ENCODE measurements around the gene EFEMP2.
"Not testable (repeated sequence)": the region's sequence is repeated elsewhere in the genome, so short reads cannot be mapped to it uniquely, and the experiment has no call there.

Gene EFEMP2

DNA sequence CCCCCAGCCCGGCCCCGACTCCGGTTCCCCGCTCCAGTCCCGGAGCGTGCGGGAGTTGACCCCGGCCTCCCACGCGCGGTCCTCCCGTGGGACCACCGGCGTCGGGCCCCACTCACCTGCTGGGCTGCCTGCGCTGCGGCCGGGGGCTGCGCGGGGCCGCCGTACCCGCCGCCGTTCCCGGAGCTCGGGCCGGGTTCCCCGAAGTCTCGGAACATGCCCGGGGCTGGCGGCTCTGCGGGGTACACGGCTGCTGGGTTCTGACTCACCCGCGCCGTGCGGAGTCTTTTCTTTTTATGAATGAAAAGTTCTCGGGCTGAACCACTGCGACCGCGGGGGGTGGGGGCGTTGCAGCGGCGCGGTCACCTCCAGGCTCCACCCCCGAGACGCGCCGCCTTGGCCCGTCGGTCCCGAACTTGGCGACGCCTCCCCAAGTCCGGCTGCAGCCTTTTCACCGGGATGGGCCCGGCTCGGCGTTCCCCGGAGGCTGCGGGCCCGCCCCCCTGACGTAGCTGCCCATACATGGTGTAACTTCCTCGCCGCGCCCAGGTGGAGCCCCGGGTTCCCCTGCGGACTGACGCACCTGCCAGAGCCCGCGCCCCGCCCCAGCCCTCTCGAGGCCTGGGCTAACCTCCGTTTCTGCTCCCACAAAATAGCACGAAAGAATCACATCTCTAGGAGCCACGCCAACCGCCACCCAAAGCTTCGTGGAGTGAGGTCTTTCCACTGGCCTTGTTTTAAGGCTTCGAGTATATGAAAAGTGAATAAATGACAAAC, 27.7 kb upstream of the EFEMP2 start, which contains the start of gene FOSL1:
Gene FOSL1 (minus strand): TSS at position 264 of the 774 bp plus-strand sequence. CDS start 49 bp downstream, at position 215.
- DNase-seq: peak; percentile 94

DNA sequence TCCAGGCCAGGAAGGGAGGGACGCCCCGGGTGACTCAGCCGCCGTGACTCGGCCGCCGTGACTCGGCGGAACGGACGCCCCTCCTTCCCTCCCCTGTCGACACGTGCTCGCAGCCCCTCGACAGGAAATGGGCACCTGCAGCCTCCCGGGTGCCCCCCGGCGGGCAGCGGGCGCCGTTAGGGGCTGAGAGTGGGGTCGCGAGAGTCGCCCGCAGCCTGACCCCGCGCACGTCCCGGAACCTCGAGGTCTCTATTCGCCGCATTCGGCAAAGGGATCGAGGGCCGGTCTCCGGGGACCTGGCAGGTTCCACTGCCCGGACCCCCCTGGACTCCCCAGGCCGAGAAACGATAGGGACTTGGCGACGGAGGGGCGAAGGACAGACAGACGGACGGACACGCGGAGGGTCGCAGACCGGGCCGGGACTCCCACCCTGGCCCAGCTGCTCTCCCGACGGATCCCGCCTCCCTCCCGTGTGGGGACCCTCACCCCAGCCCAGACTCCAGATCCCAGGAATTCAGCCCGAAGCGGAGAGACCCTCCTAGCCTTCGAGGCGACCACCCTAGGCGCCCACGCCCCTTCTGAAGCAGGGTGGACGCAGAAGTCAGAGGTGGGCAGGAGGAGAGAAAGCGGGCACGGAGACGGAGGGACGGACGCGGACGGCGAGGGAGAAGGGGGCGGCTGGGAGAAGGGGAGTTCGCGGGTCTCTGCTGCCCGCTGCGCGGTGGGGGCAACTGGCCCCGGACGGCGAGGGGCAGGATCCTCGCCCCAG, 26.9 kb upstream of the EFEMP2 start:
- DNase-seq: peak; percentile 75

DNA sequence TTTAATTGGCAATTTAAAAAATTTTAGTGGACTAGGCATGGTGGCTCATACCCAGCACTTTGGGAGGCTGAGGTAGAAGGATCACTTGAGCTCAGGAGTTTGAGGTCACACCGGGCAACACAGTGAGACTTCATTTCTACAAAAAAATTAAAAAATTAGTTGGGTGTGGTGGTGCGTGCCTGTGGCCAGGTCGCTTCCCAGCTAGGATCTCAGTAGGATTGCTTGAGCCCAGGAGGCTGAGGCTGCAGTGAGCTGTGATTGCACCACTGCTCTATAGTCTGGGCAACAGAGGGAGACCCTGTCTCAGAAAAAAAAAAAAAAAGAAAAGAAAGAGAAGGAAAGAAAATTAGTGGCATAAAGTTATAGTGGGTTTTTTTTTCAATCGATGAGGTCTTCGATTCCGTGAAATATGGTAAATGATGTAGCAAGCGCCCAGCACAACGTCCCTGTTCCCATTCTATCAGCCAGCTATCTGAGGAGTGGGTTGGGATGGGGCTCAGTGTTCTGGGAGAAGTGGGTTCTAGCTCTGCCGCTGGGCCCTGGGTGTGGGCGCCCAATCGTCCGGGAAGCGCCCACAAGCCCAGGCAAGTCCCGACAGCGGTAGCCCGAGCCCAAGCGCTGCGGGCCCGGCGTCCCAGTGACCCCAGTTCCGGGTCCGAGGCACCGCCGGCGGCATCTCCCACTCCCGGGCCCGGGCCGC, 26.2 kb upstream of the EFEMP2 start:
- no peak for DNase-seq

DNA sequence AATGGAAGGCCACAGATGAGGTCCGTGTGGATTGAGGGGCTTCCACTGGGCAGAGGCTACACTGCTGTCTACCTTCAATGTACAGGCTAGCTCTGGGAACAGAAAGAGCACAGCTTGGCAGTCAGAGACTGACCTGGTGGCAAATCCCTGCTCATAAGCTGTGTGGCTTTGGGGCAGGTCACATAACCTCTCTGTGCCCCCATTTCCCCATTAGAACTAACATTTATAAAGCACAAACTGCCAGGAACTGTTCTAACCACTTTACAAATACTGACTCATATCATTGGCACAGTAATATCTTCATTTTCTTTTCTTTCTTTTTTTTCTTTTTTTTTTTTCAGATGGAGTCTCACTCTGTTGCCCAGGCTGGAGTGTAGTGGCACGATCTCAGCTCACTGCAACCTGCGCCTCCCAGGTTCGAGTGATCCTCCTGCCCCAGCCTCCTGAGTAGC, 24.4 kb upstream of the EFEMP2 start:
- DNase-seq: no peak

DNA sequence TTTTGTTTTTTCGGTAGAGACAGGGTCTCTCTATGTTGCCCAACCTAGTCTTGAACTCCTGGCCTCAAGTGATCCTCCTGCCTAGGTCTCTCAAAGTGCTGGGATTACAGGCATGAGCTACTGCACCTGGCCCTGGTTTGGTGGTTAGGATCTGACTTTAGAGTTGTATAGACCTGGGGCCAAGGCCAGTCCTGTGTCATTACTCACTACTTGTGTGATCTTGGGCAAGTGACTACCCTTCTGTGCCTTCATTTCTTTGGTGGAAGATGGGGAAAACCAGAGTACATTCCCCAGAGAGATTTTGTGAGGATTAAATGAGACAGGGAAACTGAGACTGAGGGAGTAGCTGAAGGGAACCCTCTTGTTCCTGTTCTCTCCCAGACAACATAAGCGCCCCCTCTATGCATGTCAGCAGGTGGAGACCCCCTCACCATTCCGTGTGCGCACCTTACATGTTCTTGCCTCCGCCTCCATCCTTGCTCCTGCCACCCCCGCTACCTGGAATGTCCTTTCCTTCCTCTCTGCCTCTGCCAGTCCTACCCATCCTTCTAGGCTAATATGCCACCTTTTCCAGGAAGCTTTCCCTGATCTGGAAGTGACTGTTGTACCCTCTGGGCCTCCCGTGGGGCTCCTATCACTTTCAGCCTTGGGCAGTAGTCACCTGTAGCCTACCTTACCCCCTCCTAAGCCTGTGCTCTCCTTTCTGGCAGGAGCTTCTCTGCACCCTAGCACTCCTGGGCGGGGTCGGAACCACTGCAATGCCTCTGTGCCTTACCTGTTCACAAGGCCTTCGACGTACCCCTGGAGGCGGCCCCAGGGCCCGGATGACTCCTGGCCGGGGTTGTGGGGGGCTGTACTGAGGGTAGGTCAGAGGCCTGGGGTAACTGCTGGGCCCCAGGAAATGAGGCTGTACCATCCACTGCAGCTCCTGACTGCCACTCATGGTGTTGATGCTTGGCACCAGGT, 23.7 kb upstream of the EFEMP2 start:
- DNase-seq: no peak

DNA sequence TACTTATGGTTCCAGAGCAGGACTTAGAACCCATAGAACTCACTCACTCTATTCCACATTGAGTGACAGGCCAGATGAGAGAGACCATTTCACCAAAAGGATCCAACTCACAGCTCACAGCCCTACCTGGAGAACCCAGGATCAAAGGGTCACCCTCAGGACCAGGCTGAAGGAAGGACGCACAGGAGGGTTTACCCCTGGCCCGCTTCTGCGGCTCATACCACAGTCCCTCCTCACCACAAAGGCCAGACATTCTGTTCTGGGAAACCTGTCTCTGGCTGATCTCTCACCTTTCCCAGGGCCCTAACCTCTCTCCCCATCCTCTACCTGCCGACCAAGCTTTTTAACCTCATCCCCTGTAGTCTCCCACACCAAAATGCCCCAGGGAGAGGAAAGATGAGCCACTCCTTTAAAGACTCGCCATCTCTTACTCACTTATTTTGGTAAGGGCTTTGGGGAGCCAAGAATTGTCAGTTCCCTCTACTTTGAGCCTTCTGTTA, 22.9 kb upstream of the EFEMP2 start:
- no peak for DNase-seq

DNA sequence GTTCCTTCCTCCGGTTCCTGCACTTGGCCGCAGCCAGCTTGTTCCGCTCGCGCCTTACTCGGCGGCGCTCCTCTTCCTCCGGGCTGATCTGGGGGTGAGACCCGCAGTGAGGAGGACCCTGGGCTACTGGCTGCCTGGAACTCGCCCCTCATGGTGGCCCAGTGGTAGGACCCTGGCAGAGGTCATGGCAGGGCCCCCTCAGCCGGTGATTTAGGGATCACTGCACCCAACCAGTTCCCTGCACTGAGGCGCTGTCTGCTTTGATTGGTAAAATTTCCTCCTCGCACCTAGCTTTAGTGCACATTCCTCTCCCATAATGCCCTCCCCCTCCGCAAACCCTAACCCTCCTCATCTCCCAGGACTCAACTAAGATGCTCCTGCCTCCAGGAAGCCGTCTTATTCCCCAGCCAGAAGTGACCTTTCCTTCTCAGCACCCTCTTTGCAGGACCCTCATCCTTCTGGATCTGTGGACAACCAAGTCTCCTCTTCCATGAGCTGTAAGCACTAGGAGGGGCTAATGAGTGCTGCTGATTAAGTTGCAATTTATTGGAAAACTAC, 21.5 kb upstream of the EFEMP2 start:
- DNase-seq: no peak

DNA sequence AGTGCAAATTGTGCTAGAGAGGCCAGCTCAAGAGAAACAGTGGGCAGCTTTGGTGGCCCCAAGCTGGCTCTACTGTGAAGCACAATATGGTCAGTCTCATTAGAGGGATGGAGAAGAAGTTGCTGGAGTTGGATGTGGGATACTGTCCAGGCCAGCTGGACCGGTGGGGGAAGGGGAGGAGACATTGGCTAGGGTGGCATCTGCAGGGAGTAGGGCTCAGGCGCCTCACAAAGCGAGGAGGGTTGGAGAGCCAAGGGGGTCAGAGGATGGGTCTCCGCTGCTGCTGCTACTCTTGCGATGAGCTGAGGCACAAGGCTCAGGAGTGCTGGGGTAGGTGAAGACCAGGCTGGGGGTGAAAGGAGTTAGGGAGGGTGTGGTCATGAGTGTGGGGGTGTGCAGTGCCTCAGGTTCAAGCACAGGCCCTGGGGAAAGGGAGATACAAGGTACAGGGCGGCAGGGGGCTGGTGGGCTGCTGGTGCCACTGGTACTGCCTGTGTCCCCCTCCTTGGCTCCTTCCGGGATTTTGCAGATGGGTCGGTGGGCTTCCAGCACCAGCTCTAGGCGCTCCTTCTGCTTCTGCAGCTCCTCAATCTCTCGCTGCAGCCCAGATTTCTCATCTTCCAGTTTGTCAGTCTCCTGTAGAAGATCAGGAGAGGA, 20.2 kb upstream of the EFEMP2 start:
- no peak for DNase-seq

DNA sequence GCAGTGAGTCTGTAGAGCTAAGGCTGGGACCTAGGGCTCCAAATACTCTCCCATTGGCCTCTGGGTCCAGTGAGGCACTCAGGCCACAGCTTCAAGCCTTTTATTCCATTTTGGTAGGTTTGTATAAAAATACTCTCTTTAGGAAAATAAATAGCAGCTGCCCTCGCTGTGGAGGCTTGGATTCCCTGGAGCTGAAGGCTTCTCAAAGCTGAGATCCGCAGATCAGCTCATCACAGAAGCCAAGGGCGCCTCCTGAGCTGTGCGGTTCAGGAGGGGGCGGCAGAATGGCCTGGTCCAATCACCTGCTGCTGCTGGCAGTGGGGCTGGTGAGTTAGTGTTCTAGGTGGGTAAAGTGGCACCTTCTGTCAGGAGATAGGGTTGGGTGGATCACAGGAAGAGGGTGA, 19.5 kb upstream of the EFEMP2 start:
- DNase-seq: not testable (repeated sequence)

DNA sequence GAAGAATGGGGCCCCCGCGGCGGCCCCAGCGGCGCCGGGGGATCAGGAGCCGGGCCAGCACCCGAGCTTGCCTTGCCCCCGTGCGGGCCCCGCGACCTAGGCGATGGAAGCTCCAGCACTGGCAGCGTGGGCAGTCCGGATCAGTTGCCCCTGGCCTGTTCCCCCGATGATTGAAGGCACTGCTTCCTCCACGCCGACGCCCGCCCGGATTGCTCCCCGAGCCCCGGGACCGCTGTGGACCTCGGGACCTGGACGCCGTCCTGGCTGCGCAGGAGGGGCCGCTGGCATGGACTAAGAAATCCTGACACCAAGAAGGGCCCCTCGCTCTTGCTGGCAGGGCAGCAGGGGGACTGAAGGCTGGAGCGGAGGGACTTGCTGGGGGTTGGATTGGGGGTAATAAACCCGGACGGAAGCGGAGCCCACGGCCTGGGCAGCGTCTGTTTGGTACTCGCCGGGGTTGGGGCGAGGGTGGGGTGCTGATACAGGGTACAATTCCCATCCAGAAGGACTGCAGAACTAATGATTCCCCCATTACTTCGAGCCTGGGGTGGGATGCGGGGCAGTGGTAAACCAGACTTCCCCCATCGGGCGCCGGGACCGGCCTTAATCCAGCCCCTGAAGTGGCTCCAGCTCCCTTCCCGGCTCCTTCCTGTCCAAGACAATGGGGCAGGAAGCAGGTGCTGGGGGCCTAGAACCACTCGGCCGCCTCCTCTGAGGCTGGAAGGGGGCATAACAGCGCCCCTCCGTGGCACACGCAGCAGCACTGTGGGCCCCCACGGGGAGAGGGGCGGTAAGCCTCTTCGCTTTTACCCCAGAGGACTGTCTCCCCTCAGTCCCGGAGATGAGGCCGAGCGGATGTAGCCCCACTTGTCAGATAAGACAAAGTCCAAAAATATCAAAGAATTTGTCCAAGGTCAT, 18.9 kb upstream of the EFEMP2 start:
- no peak for DNase-seq

DNA sequence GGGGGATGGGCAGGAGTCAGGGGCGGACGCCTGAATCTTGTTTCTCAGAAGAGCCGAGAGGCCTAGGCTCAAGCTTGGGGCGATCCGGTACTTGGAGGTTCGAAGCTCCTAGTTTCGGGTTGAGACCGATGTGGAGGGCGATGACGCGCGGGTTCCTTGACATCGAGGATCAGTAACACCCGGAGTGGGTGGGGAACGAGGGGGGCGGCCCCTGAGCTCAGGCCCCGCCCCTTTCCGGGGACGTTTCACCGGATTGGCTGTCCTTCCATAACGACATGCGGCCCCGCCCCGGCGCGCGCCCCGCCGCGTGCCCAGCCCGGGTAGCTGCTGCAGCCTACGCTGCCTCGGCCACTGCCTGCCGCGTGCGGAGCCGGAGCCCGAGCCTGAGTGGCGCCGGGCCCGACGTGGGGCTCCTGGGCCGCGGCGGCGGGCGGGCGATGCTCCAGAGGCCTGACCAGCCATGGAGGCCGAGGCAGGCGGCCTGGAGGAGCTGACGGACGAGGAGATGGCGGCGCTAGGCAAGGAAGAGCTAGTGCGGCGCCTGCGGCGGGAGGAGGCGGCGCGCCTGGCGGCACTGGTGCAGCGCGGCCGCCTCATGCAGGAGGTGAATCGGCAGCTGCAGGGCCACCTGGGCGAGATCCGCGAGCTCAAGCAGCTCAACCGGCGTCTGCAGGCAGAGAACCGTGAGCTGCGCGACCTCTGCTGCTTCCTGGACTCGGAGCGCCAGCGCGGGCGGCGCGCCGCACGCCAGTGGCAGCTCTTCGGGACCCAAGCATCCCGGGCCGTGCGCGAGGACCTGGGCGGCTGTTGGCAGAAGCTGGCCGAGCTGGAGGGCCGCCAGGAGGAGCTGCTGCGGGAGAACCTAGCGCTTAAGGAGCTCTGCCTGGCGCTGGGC, 18.0 kb upstream of the EFEMP2 start, which contains the start of gene CCDC85B:
Gene CCDC85B (plus strand): TSS at position 350 of the 895 bp plus-strand sequence. CDS start 111 bp downstream, at position 461.
- DNase-seq: peak; percentile 98

DNA sequence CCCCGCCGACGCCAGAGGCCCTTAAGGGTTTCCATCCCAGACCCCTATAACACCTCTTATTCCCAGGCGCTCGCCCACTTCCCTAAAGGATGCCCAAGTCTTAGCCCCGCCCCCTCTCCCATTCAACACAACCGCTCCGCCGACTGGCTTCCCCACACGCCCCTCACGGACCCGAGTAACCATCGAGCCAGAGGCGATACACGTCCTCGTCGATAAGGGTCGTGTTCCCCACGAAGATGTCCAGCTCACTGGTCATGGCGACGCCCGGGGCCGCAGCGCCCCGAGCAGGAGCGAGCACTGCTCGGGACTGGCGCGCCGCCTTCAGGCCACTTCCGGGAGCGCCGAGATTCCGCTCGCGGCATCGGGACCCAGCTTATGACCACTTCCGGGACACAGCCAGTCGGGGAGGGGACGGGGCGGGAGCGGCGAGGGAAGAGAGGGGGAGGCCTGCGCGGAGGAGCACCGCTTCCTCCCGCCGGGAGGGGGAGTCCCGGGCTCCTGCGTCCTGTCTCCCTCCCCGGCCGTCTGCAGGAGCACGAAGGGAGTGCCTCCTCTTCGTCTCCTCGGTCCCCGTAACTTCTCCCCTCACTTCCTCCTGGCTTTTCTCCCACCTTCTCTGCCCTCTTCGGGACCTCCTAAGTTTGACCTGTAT, 15.7 kb upstream of the EFEMP2 start, which contains the start of gene FIBP:
Gene FIBP (minus strand): TSS at position 309 of the 652 bp plus-strand sequence. CDS start 53 bp downstream, at position 256.
- DNase-seq: peak; percentile 95

DNA sequence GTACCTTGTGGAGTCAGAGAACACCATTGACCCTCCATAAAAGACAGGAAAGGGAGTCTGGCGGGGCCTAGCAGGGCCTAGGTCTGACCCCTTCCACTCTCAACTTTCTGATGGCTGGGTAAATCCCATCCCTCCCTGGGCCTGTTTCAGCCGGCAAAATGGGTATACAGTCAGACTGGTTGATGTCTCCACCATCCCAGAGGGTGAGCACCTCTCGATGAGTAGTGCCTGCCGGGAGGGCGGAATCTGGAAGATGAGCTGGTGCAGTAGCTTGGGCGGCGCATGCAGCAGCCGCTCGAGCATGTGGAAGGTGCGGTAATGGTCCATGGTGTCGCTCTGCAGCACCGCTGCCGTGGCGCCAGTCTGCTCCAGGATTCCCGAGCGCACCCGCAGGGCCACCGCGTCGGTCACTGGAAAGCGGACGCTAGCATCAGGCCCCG, 15.1 kb upstream of the EFEMP2 start:
- DNase-seq: no peak

DNA sequence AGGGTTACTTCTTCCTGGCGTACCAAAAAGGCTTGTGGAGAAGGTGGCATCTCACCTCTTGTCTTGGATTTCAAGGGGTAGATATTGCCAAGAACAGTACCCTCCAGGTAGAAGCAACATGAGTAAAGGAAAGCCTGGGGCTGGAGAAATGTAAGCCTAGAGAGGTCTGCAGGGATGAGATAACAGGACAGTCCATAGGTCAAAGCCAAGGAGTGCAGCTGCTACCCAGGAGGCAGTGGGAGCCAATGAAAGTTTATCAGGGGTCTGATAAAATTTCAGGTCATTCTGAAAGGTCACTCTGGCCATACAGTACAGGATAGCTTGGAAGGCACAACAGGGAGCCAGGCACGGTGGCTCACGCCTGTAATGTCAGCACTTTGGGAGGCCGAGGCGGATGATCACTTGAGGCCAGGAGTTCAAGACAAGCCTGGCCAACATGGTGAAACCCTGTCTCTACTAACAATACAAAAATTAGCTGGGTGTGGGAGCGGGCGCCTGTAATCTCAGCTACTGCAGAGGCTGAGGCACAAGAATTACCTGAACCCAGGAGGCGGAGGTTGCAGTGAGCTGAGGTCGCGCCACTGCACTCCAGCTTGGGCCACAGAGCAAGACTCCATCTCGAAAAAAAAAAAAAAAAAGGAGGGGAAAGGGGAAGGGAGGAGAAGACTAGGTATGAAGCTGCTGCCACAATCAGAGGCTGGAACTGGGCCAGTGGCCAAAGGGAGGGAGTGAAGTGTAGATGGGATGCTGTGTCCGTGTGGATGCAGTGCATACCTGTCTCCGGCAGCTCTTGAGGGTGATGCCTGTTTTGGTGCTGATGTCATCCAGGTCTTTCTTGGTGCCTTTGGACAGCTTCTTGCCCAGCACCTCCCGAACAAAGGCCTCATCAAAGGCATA, 14.5 kb upstream of the EFEMP2 start:
- no peak for DNase-seq

DNA sequence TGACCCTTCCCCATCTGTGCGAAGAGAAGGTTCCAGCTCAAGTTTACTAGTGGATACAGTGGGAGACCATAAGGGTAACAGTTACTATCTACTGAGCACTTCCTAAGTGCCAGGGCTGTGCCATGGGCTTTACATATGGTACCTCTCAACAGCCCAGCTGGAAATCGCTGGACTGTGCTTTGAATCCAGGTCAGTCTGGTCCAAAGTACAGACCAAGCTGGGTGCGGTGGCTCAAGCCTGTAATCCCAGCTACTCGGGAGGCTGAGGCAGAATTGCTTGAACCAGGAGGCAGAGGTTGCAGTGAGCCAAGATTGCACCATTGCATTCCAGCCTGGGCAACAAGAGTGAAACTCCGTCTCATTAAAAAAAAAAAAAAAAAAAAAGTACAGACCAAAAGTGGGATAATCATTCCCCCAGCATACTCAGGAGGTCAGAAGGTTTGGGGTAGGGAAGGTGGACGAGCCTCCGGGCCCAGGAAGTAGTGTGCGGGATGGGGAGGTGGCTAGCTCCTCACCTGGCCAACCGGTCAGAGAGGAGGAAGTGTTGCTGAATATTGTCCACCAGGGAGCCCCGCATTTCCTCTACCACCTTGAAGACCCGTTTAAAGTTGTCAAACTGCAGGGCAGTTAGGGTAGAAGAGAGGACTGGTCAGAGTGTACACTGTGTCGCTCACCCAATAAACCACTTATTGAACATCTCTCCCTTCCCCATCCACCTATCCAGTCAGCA, 13.4 kb upstream of the EFEMP2 start:
- no peak for DNase-seq

DNA sequence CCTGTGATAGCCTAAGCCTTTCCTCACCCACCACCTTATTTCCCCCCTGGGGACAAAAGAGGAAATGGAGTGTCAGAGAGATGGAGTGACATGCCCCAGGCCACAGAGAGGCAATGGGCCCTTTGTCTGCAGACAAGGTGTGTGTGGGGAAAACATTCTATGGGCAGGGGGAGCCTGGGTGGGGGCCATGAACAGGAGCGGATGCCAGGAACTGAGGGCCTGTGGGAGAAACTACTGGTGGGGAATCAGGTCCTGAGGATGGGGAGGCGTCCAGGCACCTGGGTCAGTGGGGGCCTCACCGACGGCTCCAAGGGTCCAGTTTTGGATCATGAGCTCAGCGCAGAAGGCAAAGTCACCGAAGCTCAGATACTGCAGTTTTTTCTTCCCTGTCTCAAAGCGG, 12.6 kb upstream of the EFEMP2 start:
- DNase-seq: no peak
